ENCODE data around the gene USP13. TPM values are rescaled to one million over a fixed set of nuclear protein-coding genes. Genes with fewer than 3 reads are reported as not detected.

USP13 gene
- total and polyA plus RNA-seq, 10 of the 15 experiments (the other 5 are each of a cell fraction or from before 2014, with no cell fraction given) = 3.2 to 20.8 (median 9.0) TPM

DNA sequence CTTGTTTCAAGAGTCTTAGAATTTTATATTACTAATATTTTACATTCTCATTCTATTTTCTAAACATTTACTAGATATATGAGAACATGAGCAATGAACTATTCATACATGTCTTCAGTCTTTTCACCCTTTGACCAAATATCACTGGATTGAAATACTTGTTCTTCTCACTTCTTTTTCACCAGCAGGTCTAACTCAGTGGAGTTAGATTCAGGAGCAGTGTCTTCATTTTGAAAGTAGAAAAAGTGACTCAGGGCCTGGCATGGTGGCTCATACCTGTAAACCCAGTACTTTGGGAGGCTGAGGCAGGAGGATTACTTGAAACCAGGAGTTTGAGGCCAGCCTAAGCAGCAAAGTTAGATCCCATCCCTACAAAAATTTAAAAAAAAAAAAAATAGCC, 70.8 kb downstream of the USP13 start (continued):
- TF ChIP-seq, protein P1, sequence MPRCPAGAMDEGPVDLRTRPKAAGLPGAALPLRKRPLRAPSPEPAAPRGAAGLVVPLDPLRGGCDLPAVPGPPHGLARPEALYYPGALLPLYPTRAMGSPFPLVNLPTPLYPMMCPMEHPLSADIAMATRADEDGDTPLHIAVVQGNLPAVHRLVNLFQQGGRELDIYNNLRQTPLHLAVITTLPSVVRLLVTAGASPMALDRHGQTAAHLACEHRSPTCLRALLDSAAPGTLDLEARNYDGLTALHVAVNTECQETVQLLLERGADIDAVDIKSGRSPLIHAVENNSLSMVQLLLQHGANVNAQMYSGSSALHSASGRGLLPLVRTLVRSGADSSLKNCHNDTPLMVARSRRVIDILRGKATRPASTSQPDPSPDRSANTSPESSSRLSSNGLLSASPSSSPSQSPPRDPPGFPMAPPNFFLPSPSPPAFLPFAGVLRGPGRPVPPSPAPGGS (IDR thresholded peaks at IDR 0.05; ENCODE audit: borderline replicate concordance, insufficient read depth, low read depth, low read length, poor library complexity, severe bottlenecking) = no peak

DNA sequence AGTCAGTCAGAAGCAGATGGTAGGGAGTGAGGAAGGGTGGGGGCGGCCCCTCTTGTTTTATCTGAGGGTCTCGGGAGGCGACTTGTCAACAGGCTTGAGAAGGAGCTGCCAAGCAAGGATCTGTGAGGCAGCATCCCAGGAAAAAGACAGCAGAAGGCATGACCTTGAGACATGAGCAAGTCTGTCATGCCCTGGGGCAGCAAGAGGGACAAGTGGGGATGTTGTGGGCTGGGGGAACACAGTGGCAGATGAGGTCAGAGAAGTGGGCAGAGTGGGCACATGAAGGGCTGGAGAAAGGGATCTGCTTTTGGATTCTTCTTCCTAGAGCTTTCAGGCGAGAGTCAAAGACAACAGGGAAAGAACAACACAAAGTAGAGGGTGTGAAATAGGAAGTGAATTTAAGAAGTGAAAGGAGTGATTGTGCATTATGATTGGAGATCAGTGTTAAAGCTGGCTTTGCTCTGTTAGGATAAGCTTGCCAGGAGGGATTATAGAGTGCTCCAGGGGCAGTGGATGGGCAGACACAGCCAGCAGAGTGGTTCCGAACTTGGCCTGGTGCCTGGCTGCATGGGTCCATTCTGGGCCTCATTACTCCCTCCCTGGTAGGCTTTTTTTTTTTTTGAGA, 73.3 kb downstream of the USP13 start:
- Histone ChIP-seq H2AFZ (ENCODE audit: control insufficient read depth, low read depth, low read length) (no peak overlapping the region), H3K4me3 (no peak overlapping the region), H3K4me1 (ENCODE audit: control insufficient read depth, insufficient read depth, low read length) (no peaks in the 10 kb centered on the region; the same call in 1 of the 2 replicates), H3K4me2 (ENCODE audit: control insufficient read depth, insufficient read depth) (no peak overlapping the region), H4K20me1 (ENCODE audit: control insufficient read depth, insufficient read depth) (no peaks in the 10 kb centered on the region), H3K9me3 (replicated peaks; ENCODE audit: control insufficient read depth, insufficient read depth, low read length) (no peaks in the 10 kb centered on the region), H3K9ac (ENCODE audit: control insufficient read depth, insufficient read depth, low read length) (no peak overlapping the region), H3K27ac (ENCODE audit: control insufficient read depth, insufficient read depth) (no peak overlapping the region), H3K79me2 (ENCODE audit: control insufficient read depth, insufficient read depth, low read length) (no peaks in the 10 kb centered on the region), H3K27me3 (replicated peaks in 1 of 2; ENCODE audit: control insufficient read depth in 2 of 2, insufficient read depth in 2 of 2, low read length in 1 of 2) (no peaks in the 10 kb centered on the region), H3K36me3 (ENCODE audit: control insufficient read depth in 2 of 2, insufficient read depth in 2 of 2, low read length in 1 of 2) (peaks cover 4 to 12% of the 10 kb centered on the region in 2 experiments)
- FAIRE-seq (no peak), DNase-seq (ENCODE audit: low read depth, low spot score) (no peak), ATAC-seq (no peak)
- intact Hi-C loops (cut with micrococcal nuclease; ENCODE audit: unreplicated experiment) = no loop called here
- POLR2A ChIA-PET = interaction anchor here (0.5 to 1.5 kb wide), 3 partner anchors 22 to 383 kb away, joined by 3 to 4 read pairs (median 3); no protein-coding TSS in a partner anchor
- RAD21 ChIA-PET (ENCODE audit: unreplicated experiment) = no interaction called here
- no TSS peak for BruUV-seq (replicated peaks)
- CTCF ChIA-PET = interaction anchor here (1.1 kb wide), 1 partner anchor 9 kb away, joined by 3 read pairs; no protein-coding TSS in a partner anchor
- WGBS (ENCODE audit: insufficient coverage, insufficient replicate concordance, low lambda C conversion rate, missing lambda C conversion rate) = 76% methylated on average over 5 of the region's 5 CpGs
- SMC1A ChIA-PET (ENCODE audit: uncharacterized antibody, unreplicated experiment) = interaction anchor here (0.5 to 1.6 kb wide), 6 partner anchors 9 to 77 kb away, joined by 3 to 4 read pairs (median 4); no protein-coding TSS in a partner anchor
- in situ Hi-C loops (cut with MboI) = no loop called here
- TF ChIP-seq SPI1 (IDR thresholded peaks at IDR 0.05; ENCODE audit: borderline replicate concordance, insufficient read depth, low read depth, low read length) = peak; percentile 12; the same call in 1 of the 2 replicates
- TF ChIP-seq, protein P2, sequence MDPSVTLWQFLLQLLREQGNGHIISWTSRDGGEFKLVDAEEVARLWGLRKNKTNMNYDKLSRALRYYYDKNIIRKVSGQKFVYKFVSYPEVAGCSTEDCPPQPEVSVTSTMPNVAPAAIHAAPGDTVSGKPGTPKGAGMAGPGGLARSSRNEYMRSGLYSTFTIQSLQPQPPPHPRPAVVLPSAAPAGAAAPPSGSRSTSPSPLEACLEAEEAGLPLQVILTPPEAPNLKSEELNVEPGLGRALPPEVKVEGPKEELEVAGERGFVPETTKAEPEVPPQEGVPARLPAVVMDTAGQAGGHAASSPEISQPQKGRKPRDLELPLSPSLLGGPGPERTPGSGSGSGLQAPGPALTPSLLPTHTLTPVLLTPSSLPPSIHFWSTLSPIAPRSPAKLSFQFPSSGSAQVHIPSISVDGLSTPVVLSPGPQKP (IDR thresholded peaks at IDR 0.05; ENCODE audit: low read depth, low read length) = no peak
